Measurements from ENCODE around the gene NDFIP2. TPM values are rescaled to one million over a fixed set of nuclear protein-coding genes. Genes with fewer than 3 reads are reported as not detected.

Gene NDFIP2
- total and polyA plus RNA-seq, 8 donors: 34.1 to 46.3 (median 36.2) TPM

GRCh38 chr13:79528356-79528755 is 47.4 kb downstream of the NDFIP2 start:
- Histone ChIP-seq H3K27me3 (no peaks in the 10 kb centered on the region), H3K27ac (no peak overlapping the region), H3K36me3 (peaks cover 0 to 8% of the 10 kb centered on the region in 2 donors), H3K4me1 (peaks cover 0 to 9% of the 10 kb centered on the region in 2 donors), H3K9me3 (no peaks in the 10 kb centered on the region), H3K4me3 (no peak overlapping the region)
- no peak for TF ChIP-seq CTCF (IDR thresholded peaks at IDR 0.05)
- no peak for DNase-seq
- no peak for ATAC-seq
- intact Hi-C loops (cut with DNase I): no loop called here

GRCh38 chr13:79528759-79529191 is 47.8 kb downstream of the NDFIP2 start:
- Histone ChIP-seq H3K9me3 (no peaks in the 10 kb centered on the region), H3K27me3 (no peaks in the 10 kb centered on the region), H3K4me3 (no peak overlapping the region), H3K27ac (no peak overlapping the region), H3K4me1 (peaks cover 0 to 9% of the 10 kb centered on the region in 2 donors), H3K36me3 (peaks cover 0 to 3% of the 10 kb centered on the region in 2 donors)
- ATAC-seq (no peak), DNase-seq (no peak)
- no peak for TF ChIP-seq CTCF (IDR thresholded peaks at IDR 0.05)
- intact Hi-C loops (cut with DNase I): no loop called here

GRCh38 chr13:79529817-79530216 is 48.9 kb downstream of the NDFIP2 start:
- TF ChIP-seq CTCF (IDR thresholded peaks at IDR 0.05): no peak
- no peaks in the 10 kb centered on the region for H3K27me3 ChIP-seq
- H3K36me3 ChIP-seq: no peaks in the 10 kb centered on the region
- H3K4me1 ChIP-seq: peaks cover 0 to 7% of the 10 kb centered on the region in 2 donors
- intact Hi-C loops (cut with DNase I): no loop called here
- H3K27ac ChIP-seq: no peak overlapping the region
- H3K4me3 ChIP-seq: no peak overlapping the region
- no peaks in the 10 kb centered on the region for H3K9me3 ChIP-seq
- no peak for ATAC-seq
- no peak for DNase-seq

- no peaks in the 10 kb centered on the region for H3K36me3 ChIP-seq
- H3K4me3 ChIP-seq: no peak overlapping the region
Measured at GRCh38 chr13:79530270-79530669, 49.3 kb downstream of the NDFIP2 start.

More at GRCh38 chr13:79530270-79530669, 49.3 kb downstream of the NDFIP2 start:
- Histone ChIP-seq H3K27ac (no peak overlapping the region), H3K27me3 (no peaks in the 10 kb centered on the region), H3K4me1 (peaks cover 0 to 3% of the 10 kb centered on the region in 2 donors), H3K9me3 (no peaks in the 10 kb centered on the region)
- intact Hi-C loops (cut with DNase I): no loop called here
- no peak for TF ChIP-seq CTCF (IDR thresholded peaks at IDR 0.05)
- no peak for DNase-seq
- ATAC-seq: no peak
